IPS DF 4.7 (cell line): ENCODE data around the gene COL8A2.

Experiments used
- DNase-seq: peaks from one replicate; pipeline ENCODE4 v3.0.0-alpha.2; 2013; ENCODE audit warnings: low spot score; ENCODE audit errors: extremely low read depth

COL8A2 gene

GRCh38 chr1:36092166-36092797, 32.7 kb downstream of the COL8A2 start:
- DNase-seq: no peak

DNA sequence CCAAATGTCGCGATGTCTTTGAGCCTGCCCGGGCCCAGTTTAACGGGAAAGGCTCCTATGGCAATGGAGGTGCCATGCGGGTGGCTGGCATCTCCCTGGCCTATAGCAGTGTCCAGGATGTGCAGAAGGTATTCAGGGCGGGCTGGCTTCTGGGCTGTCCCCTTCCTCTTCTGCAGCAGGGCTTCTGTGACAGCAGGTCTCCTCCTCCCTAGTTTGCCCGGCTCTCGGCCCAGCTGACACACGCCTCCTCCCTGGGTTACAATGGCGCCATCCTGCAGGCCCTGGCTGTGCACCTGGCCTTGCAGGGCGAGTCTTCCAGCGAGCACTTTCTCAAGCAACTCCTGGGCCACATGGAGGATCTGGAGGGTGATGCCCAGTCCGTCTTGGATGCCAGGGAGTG, 33.3 kb downstream of the COL8A2 start:
- DNase-seq: no peak

- no peak for DNase-seq
Observed at GRCh38 chr1:36091141-36091540, 33.9 kb downstream of the COL8A2 start.

DNA sequence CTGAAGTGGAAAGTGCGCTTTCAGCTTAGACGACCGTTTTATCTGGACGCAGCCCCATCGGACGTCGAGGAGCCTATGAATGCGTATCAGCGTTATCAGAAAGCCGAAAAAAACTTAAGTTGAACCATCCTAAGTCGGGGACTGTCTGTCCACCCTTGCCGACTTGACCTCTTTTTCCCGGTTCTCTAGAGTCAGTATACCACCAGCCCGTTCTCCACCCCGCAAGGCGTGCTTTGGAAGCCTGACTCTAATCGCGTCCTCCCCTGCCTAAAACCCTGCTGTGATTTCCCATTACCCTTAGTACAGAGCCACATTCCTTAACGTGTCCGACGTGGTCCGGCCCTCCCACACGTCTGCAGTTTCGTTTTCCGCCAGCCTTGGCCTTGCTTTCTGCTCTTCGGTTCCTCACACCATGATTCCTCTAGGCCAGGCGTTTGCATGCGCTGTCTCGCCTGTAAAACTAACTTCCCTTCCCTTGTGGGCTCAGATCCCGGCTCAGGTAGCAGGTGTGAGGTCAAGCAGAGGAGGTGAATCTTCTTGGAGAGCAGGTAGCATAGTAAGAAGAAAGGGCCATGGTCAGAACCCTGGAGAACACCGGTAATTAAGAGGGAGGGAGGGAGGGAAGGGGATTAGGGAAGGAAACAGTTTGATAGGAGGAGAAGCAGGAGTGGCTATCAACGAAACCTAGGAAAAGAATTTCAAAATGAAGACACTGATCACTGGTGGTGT, 35.5 kb downstream of the COL8A2 start:
- no peak for DNase-seq

DNA sequence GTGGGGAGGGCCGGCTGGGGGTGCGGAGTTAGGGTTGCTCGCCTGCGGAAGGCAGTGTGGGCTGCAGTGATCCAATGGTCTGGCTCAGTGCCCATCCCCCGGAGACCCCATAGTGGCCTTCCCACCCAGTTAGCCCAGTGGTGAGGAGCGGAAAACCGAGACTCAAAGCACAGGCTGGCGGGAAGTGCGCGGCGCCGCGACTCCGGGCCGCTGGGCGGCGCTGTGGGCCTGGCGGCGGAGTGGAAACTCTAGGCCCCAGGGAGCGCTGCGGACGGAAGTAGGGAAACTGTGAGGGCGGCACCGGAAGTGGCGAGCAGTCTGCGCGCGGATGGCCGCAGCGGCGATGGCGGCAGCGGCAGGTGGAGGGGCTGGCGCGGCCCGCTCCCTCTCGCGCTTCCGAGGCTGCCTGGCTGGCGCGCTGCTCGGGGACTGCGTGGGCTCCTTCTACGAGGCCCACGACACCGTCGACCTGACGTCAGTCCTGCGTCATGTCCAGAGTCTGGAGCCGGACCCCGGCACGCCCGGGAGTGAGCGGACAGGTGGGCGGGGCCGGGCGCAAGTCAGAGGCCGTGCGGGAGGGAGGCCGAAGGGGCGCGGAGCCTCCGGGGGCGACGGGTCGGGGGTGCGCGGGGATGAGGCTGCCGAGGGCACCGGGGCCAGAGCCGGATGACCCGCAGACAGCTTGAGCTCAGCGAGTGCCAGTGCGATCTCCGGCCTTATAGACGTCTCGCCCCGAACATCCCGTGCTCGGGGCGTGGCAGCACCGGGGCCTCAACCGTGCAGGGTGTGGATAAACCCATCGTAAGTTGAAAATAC, 36.2 kb downstream of the COL8A2 start, which contains the start of gene ADPRS:
Gene ADPRS, plus strand, starts transcription at position 316 of the 816 bp plus-strand sequence. Its CDS starts 13 bp downstream, at position 329.
- no peak for DNase-seq

DNA sequence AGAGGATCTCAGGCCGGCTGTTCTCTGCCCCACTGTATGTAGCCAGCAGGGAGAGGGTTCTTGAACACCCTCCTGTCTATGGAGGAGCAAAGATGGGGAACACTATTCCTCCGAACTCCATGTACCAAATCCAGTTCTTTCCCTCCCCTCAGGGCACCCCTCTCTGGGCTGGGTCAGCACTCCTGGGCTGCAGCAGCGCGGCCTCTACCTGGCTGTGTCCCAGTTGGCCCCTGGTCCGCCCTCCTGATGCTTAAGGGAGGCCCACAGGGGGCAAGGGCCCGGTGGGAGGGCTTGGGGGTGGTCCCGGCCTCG, 36.8 kb downstream of the COL8A2 start:
- DNase-seq: no peak

DNA sequence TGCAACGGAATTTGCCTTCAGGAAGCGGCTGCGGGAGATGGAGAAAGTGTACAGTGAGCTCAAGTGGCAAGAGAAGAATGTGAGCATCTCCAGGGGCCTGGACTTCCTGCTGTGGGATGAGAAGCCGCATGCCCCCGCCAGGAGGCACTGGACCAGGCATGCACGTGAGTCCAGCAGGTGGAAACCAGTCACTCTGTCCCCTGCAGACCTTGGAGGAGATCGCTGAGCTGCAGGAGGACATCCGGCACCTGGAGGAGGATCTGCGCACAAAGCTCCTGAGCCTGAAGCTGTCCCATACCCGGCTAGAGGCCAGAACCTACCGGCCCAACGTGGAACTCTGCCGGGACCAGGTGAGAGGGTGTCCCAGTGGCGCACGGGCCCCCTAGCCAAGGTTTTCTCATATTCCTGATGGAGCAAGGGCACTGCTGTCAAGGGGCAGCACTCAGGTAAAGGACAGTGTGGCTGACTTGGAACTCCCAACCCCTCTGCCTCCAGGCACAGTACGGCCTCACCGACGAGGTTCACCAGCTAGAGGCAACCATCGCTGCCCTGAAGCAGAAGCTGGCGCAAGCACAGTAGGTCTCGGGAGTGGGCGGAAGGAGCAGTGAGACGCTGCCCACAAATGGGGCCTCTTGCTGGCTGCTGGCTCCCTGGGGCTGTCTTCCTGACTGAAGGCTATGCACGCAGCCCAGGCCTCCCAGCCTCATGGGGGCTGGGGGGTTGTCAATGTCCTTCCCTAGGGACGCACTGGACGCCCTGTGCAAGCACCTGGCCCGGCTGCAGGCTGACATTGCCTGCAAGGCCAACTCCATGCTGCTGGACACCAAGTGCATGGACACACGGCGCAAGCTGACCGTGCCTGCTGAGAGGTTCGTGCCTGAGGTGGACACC, 37.5 kb downstream of the COL8A2 start:
- DNase-seq: no peak

- DNase-seq: no peak
Observed at GRCh38 chr1:36086529-36087232, 38.3 kb downstream of the COL8A2 start.

GRCh38 chr1:36085686-36086526, 39.1 kb downstream of the COL8A2 start:
- DNase-seq: no peak

DNA sequence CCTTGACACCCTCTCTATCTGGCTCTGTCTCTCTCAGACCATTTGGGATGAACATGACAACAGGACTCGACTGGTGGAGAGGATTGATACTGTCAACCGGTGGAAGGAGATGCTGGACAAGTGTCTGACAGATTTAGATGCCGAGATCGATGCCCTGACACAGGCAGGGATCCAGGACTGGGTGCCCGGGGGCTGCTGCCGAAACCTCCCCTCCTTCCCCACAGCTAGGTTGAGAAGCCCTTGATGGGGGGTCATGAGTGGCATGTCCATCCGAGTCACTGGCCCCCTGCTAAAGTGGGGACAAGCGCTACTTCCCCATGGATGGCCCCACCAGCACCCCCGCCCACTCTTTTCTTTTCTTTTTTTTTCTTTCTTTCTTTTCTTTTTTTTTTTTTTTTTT, 39.9 kb downstream of the COL8A2 start:
- no peak for DNase-seq

DNA sequence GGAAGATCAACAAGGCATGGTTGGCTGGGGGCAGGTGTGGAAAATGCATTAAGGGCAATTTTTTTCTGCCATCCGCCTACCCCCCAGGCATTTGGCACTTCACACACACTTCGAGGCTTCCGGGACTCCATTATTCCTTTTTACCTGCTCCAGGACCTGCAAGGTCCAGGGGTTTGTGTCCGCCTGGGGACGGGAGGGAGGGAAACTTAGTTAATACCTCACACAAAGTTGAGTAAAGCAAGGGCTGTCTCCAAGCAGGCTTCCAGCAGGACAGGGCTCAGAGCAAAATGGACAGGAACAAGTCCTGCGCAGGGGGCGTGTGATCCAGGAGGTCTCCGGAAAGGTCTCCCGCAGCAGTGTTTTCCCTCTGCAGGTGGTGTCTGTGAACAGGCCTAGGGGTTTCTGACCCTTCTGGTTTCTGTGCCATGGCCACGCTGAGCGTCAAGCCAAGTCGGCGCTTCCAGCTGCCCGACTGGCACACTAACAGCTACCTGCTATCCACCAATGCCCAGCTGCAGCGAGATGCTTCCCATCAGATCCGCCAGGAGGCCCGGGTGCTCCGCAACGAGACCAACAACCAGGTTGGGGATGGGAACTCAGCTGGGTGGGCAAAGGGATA, 40.4 kb downstream of the COL8A2 start:
- no peak for DNase-seq

GRCh38 chr1:36083635-36084496, 41.2 kb downstream of the COL8A2 start, which contains the start of gene TEKT2:
Gene TEKT2 (plus strand): TSS chr1:36084094. CDS start chr1:36084922, 828 bp downstream.
- DNase-seq: no peak

DNA sequence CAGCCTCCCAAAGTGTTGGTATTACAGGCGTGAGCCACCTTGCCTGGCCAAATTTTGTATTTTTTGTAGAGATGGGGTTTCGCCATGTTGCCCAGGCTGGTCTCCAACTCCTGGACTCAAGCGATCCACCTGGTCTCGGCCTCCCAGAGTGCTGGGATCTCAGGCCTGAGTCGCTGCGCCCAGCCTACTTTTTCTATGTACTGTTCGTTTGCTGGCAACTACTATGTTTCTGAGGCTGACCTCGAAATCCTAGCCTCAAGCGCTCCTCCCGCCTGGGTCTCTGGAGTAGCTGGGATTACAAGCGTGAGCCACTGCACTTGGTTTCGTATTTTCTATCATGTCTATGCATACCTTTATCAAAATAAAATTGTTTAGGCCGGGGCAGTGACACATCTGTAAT, 41.8 kb downstream of the COL8A2 start:
- DNase-seq: no peak

GRCh38 chr1:36081926-36082485, 43.0 kb downstream of the COL8A2 start:
- no peak for DNase-seq

- DNase-seq: no peak
Observed at GRCh38 chr1:36080801-36081200, 44.2 kb downstream of the COL8A2 start.

- DNase-seq: no peak
Observed at GRCh38 chr1:36080236-36080635, 44.8 kb downstream of the COL8A2 start.

GRCh38 chr1:36076979-36077573, 47.9 kb downstream of the COL8A2 start:
- no peak for DNase-seq

- no peak for DNase-seq
Observed at GRCh38 chr1:36070349-36070748, 54.7 kb downstream of the COL8A2 start.
